CD4-positive, alpha-beta T cell treated with Interferon alpha-2 for 1 hour (primary cell): ENCODE results near the gene PHF2.

Experiments used
- DNase-seq, 2 donors: peaks; one replicate each; pipeline ENCODE4 v3.0.0-alpha.2; 2020 to 2022

The PHF2 gene

DNA sequence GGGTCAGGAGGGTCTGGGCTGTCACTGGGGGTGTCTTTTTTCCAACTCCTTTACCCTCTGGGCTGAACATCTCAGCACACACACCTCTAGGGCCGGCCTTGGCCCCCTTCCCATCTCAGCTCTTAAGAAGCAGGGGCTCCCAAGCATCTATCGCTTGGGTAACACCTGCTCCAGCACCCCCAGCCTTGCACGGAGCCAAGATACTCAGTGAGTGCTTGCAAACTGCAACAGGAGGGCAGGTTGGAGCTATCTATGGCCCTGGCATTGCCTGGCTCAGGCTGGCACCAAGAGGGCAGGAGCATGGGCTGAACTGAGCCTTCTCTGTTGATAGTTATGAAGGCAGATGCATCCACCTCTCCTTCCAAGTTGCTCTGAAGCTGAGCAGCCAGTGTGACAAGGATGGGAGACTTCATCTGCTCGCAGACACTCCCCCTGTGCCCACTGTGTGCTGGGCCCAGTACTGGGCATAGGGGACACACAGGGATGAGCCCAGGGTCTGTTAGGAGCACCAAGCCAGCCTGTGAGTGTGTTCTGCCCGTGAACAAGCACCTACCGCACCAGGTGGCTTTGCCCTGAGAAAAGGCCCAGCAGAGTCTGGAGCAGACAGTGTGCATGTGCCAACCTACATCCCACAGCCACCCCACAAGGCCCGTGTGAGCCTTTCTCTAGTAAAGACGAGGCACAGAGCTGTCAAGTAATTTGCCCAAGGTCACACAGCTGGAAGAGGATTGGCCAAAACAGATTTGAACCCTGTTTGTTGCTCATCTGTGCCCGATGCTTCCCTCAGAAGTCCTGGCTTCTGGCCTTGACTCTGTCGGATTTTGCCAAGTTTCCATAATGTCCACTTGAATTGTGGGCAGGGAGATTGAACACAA lies 58.2 kb downstream of the PHF2 start:
- no peak for DNase-seq

GRCh38 chr9:93635186-93636107 lies 59.1 kb downstream of the PHF2 start:
- DNase-seq: no peak

DNA sequence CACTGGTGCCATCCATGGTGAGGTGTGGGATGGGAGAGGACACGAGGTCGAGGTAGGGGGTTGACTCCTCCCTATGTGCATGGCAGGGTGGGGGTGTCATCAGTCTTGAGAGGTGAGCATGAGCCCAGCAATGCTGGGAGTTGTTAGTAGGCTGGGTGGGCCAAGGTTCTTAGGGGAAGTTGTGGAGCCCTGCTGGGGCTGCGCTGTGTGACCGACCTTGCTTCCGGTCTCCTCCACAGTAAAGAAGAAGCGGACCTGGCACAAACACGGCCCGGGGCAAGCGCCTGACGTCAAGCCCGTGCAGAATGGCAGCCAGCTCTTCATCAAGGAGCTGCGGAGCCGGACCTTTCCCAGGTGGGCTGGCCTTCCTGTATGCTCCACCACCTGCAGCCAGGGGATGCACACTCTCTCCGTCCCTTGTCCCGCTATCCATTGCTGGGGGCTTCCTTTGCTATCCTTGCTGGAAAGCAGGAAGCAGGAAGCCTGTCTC lies 59.8 kb downstream of the PHF2 start:
- DNase-seq: no peak

GRCh38 chr9:93636667-93637066 lies 60.3 kb downstream of the PHF2 start:
- no peak for DNase-seq

- DNase-seq: no peak
Observed at GRCh38 chr9:93637886-93638285, 61.5 kb downstream of the PHF2 start.

DNA sequence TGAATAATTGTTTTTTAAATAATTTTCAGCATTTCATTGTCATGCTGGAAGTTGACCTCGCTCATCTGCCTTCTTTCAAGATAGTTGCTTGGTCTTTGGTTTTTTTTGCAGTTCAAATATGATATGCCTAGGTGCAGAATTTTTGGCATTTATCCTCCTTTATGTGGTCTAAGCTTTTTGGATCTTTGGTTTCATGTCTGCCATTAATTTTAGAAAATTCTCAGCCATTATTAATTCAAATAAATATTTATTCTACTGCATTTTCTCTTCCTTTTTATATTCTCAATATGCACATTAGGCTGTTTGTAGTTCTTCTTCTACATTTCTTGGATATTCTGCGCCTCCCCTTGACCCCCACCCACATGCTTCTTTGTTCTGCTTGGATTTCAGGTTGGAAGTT lies 63.6 kb downstream of the PHF2 start:
- DNase-seq: no peak

- no peak for DNase-seq
Observed at GRCh38 chr9:93642961-93643360, 66.6 kb downstream of the PHF2 start.

- no peak for DNase-seq
Observed at GRCh38 chr9:93644397-93645088, 68.2 kb downstream of the PHF2 start.

- DNase-seq: peak in 1 of 2 donors; percentile 1
Observed at GRCh38 chr9:93645149-93645889, 68.9 kb downstream of the PHF2 start.

- peak in 1 of 2 donors; percentile 0 for DNase-seq
Observed at GRCh38 chr9:93645921-93646639, 69.7 kb downstream of the PHF2 start.

GRCh38 chr9:93646640-93647178 lies 70.3 kb downstream of the PHF2 start:
- no peak for DNase-seq

GRCh38 chr9:93648181-93648580 lies 71.8 kb downstream of the PHF2 start:
- DNase-seq: no peak

GRCh38 chr9:93648836-93649235 lies 72.5 kb downstream of the PHF2 start:
- DNase-seq: no peak

GRCh38 chr9:93649610-93650261 lies 73.4 kb downstream of the PHF2 start:
- DNase-seq: no peak

DNA sequence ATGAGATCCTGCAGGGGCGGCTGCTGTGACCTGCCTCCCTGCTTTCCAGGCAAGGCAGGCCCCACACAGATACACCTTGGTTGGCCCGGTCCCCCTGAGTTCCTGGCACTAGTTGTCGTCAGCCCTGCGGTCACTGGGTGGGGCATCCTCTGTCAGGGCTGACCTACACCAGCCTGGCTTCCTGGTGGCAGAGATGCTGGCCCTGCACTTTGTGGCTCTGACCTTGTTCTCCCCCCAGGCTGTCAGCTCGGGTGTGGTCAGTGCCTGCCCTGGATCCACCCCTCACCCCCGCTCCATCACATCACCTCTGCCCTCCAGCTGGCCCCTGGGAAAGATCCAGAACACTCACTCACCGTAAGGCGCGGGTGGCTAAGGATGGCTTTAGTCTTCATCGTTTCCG lies 74.1 kb downstream of the PHF2 start:
- DNase-seq: peak in 1 of 2 donors; percentile 0

- DNase-seq: peak in 1 of 2 donors; percentile 0
Observed at GRCh38 chr9:93651521-93651950, 75.2 kb downstream of the PHF2 start.

GRCh38 chr9:93652604-93653592 lies 76.5 kb downstream of the PHF2 start:
- DNase-seq: no peak

DNA sequence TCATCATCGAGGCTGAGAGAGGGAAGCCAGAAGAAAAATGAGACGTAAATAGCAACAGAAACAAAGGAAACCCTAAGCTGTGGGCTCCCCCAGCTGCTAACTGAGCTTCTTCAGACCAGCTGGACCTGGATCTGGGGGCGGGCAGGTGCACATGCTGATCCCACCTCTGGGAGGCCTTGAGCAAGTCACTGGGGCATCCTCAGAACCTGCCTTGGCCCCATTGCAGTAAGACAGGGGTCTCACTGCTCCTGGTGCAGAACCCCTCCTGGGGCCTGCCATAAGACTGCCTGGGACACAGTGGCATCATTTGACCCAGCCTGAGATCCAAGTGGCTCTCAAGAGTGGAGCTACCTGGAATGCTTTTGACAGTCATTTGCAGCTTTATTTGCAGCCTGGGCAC lies 77.4 kb downstream of the PHF2 start:
- no peak for DNase-seq

DNA sequence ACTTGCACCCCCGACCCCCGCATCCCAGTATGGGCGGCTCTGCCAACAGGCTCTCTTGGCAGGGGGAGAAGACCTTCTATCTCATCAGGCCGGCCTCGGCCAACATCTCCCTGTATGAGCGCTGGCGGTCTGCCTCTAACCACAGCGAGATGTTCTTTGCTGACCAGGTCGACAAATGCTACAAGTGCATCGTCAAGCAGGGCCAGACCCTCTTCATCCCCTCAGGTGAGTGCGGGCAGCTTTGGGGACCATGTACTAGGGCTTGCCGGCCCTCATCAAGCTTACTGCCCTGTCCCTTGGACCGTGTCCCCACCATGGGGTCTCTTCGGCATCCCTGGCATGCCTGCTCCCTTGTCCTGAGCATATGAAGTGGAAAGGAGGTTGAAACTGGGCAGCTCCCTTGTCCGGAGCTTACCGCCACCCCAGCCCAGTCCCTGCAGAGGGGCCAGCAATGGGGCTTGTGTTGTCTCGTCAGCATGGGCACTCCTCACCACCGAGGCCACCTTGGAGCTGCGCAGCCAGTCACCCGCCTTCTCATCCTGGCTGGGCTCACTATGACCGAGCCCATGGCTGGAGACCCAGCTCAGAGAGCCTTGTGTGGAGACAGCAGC lies 78.1 kb downstream of the PHF2 start:
- DNase-seq: no peak
